Measurements from ENCODE around the gene NLK. TPM values are rescaled to one million over a fixed set of nuclear protein-coding genes. Genes with fewer than 3 reads are reported as not detected.

Gene NLK
- total and polyA plus RNA-seq, 2 of the 4 experiments (the other 2 are of a cell fraction), result 15.3 to 23.3 TPM

- dilution Hi-C loops (cut with HindIII; ENCODE audit: low sequenced_read_pairs, unreplicated experiment) (no loop called here), in situ Hi-C loops (cut with MboI; ENCODE audit: low sequenced_read_pairs) (no loop called here), intact Hi-C loops (cut with micrococcal nuclease) (no loop called here)
- CTCF ChIA-PET, result no interaction called here
- Histone ChIP-seq H3K36me3 (ENCODE audit: control insufficient read depth, insufficient read depth, low read length) (peaks cover 8% of the 10 kb centered on the region; the same call in 1 of the 2 replicates), H3K4ac (ENCODE audit: low read depth, low read length) (peak overlapping the region; percentile 72), H3K14ac (replicated peaks; ENCODE audit: low read depth, low read length) (no peak overlapping the region; the same call in 1 of the 2 replicates), H4K91ac (ENCODE audit: insufficient read depth, low read depth, low read length) (peak overlapping the region; percentile 73), H2AK5ac (ENCODE audit: low read depth, low read length) (no peak overlapping the region), H2BK15ac (ENCODE audit: low read depth, low read length) (no peak overlapping the region), H3K23ac (ENCODE audit: low read depth, low read length) (peak overlapping the region; percentile 22; the same call in 1 of the 2 replicates), H4K5ac (ENCODE audit: low read depth, low read length) (peak overlapping the region; percentile 51), H4K20me1 (ENCODE audit: insufficient read depth, low read length) (no peaks in the 10 kb centered on the region), H3K4me1 (ENCODE audit: control insufficient read depth, insufficient read depth, low read length) (peaks cover 7% of the 10 kb centered on the region; the same call in 1 of the 2 replicates), H4K8ac (ENCODE audit: low read depth in 2 of 2, low read length in 2 of 2) (peak overlapping the region; percentile 59 to 95; a peak in 2 of 4 replicates), H2AK9ac (replicated peaks; ENCODE audit: low read depth, low read length, poor library complexity) (no peak overlapping the region), H3K4me3 (ENCODE audit: insufficient read depth, low read depth, low read length) (no peak overlapping the region), H3K27ac (ENCODE audit: insufficient read depth, low read length) (peak overlapping the region; percentile 82; the same call in 1 of the 2 replicates), H2BK120ac (ENCODE audit: low read depth, low read length) (peak overlapping the region; percentile 73), H2AFZ (replicated peaks; ENCODE audit: low read length, poor library complexity) (no peak overlapping the region), H3K4me2 (ENCODE audit: low read depth, low read length) (peak overlapping the region; percentile 6; the same call in 1 of the 2 replicates), H3K9ac (ENCODE audit: low read depth, low read length) (no peak overlapping the region), H3K56ac (ENCODE audit: extremely low read depth, insufficient read depth, low read length) (no peak overlapping the region), H3K27me3 (ENCODE audit: control insufficient read depth, insufficient read depth, low read length) (no peaks in the 10 kb centered on the region), H3K18ac (ENCODE audit: low read depth, low read length) (peak overlapping the region; percentile 95), H3K79me1 (ENCODE audit: low read depth in 1 of 2, low read length in 2 of 2) (peaks cover 4 to 6% of the 10 kb centered on the region in 2 experiments; a peak in 2 of 4 replicates), H2BK20ac (ENCODE audit: low read depth, low read length) (peak overlapping the region; percentile 79; the same call in 1 of the 2 replicates), H2BK5ac (ENCODE audit: low read depth, low read length, poor library complexity, severe bottlenecking) (peak overlapping the region; percentile 84), H3K9me1 (ENCODE audit: insufficient read depth, low read length) (0 out of 2 replicates have a peak, but pooled peaks cover 3% of the 10 kb centered on the region), H3K9me3 (ENCODE audit: control insufficient read depth, insufficient read depth, low read length) (no peaks in the 10 kb centered on the region)
- ATAC-seq (ENCODE audit: low read depth), result peak; percentile 60
- BruUV-seq (replicated peaks), result no TSS peak
- TF ChIP-seq CTCF (conservative IDR thresholded peaks at IDR 0.05; ENCODE audit: low read depth, low read length) (no peak), MAFK (IDR thresholded peaks at IDR 0.05; ENCODE audit: low read depth, low read length) (peak; percentile 43; the same call in 1 of the 2 replicates), SMC3 (IDR thresholded peaks at IDR 0.05; ENCODE audit: low read depth, low read length) (no peak)
- POLR2A ChIA-PET (ENCODE audit: unreplicated experiment), result no interaction called here
- peak; percentile 52 for DNase-seq
- WGBS, 2 experiments (ENCODE audit: extremely low coverage in 2 of 2, insufficient read length in 1 of 2), result no CpG with 5 or more reads among the region's 2 CpGs
Measured at GRCh38 chr17:28160610-28161009, 118.1 kb downstream of the NLK start.

All from IMR-90 (cell line).